Keratinocyte (primary cell): ENCODE results near the gene FANK1. TPM values are rescaled to one million over a fixed set of nuclear protein-coding genes. Genes with fewer than 3 reads are reported as not detected.

Source experiments
- DNase-seq: peaks from one replicate; pipeline ENCODE4 v3.0.0-alpha.2; 2011; ENCODE audit warnings: low read depth, missing footprints, low spot score
- FAIRE-seq: peaks from 2 replicates; lab custom pipeline; 2011; peaks lifted over from hg19 to GRCh38; lab: Jason Lieb, UNC
- H2AFZ ChIP-seq: 2 replicates; pipeline ENCODE4 v1.6.0; 2012; ENCODE audit warnings: low read length, control low read depth, inconsistent platforms; ENCODE audit not compliant: control insufficient read depth
- H3K27ac ChIP-seq: 2 replicates; pipeline ENCODE4 v1.5.1; 2011; ENCODE audit warnings: low read length; ENCODE audit not compliant: control insufficient read depth, insufficient read depth
- H3K27me3 ChIP-seq: 3 replicates; pipeline ENCODE4 v1.6.0; 2011; ENCODE audit warnings: low read length; ENCODE audit not compliant: control insufficient read depth, insufficient read depth; ENCODE audit errors: extremely low read depth
- H3K36me3 ChIP-seq, 2 experiments: 2 replicates in 1 of 2; 3 replicates in 1 of 2; pipeline ENCODE4 v1.5.1; 2011; ENCODE audit warnings: low read length in 2 of 2, mild to moderate bottlenecking in 1 of 2; ENCODE audit not compliant: control insufficient read depth in 2 of 2, insufficient read depth in 2 of 2; ENCODE audit errors: extremely low read depth in 1 of 2
- H3K4me1 ChIP-seq: 3 replicates; pipeline ENCODE4 v1.5.1; 2011; ENCODE audit warnings: low read length; ENCODE audit not compliant: control insufficient read depth, insufficient read depth; ENCODE audit errors: extremely low read depth
- H3K4me2 ChIP-seq: 3 replicates; pipeline ENCODE4 v1.6.0; 2011; ENCODE audit warnings: low read depth, low read length; ENCODE audit not compliant: control insufficient read depth, insufficient read depth; ENCODE audit errors: extremely low read depth
- H3K4me3 ChIP-seq, 3 experiments: fragments of 200-600 bp in 1 of 3; sonication (generic) in 1 of 3; 2 replicates in 2 of 3; 3 replicates in 1 of 3; pipeline ENCODE4 v1.5.1; 2011 to 2016; ENCODE audit warnings: low read length in 3 of 3, mild to moderate bottlenecking in 3 of 3, control low read depth in 2 of 3, inconsistent platforms in 1 of 3, low read depth in 1 of 3, mixed read lengths in 1 of 3, mixed run types in 1 of 3, moderate library complexity in 1 of 3; ENCODE audit not compliant: control insufficient read depth in 2 of 3, insufficient read depth in 2 of 3; ENCODE audit errors: extremely low read depth in 1 of 3
- H3K79me2 ChIP-seq: 2 replicates; pipeline ENCODE4 v1.6.0; 2012; ENCODE audit warnings: low read length; ENCODE audit not compliant: control insufficient read depth, insufficient read depth
- H3K9ac ChIP-seq: 3 replicates; pipeline ENCODE4 v1.6.0; 2011; ENCODE audit warnings: low read length; ENCODE audit not compliant: control insufficient read depth, insufficient read depth; ENCODE audit errors: extremely low read depth
- H3K9me1 ChIP-seq: 3 replicates; pipeline ENCODE4 v1.6.0; 2011; ENCODE audit warnings: low read length; ENCODE audit not compliant: control insufficient read depth, insufficient read depth; ENCODE audit errors: extremely low read depth
- H3K9me3 ChIP-seq: 2 replicates; pipeline ENCODE4 v1.5.1; 2012; ENCODE audit warnings: low read depth, low read length; ENCODE audit not compliant: control insufficient read depth
- H4K20me1 ChIP-seq: 3 replicates; pipeline ENCODE4 v1.6.0; 2011; ENCODE audit warnings: low read length; ENCODE audit not compliant: control insufficient read depth, insufficient read depth; ENCODE audit errors: extremely low read depth
- EZH2 ChIP-seq: IDR thresholded peaks from one replicate; pipeline ENCODE4 v1.6.1; 2012; ENCODE audit warnings: inconsistent platforms, mild to moderate bottlenecking, low read length, moderate library complexity
- dilution Hi-C: fragments of 300-500 bp; cut with MboI; formaldehyde crosslinking; loops from one replicate; pipeline ENCODE4 v1.7.0; 2020; ENCODE audit warnings: low sequenced_read_pairs; ENCODE audit not compliant: extremely low pct_ligation_motif_present
- polyA plus RNA-seq, 5 experiments: library from polyadenylated mRNA; depleted of rRNA in 3 of 5; stranded (reverse) in 3 of 5; stranded (forward) in 1 of 5; unstranded in 1 of 5; fragments of >200 nt; gene quantifications; 1 replicate in 1 of 5; 2 replicates in 3 of 5; 3 replicates in 1 of 5; pipeline versions ENCODE4 v1.2.1 to v1.2.3, GENCODE V29; 2011 to 2012; ENCODE audit warnings: missing spikeins in 2 of 5, low read depth in 1 of 5, low replicate concordance in 1 of 5
- TF ChIP-seq, protein P1 (sequence below), 3 experiments: IDR thresholded peaks in 1 of 3; conservative IDR thresholded peaks in 1 of 3; optimal IDR thresholded peaks in 1 of 3; 2 replicates in 2 of 3; 3 replicates in 1 of 3; pipeline versions ENCODE3 to v1.5.1; 2011; ENCODE audit warnings: low read length in 3 of 3, mild to moderate bottlenecking in 3 of 3, moderate library complexity in 2 of 3, control low read depth in 1 of 3, inconsistent platforms in 1 of 3; ENCODE audit not compliant: insufficient read depth in 2 of 3; ENCODE audit errors: extremely low read depth in 1 of 3

The FANK1 gene
- polyA plus RNA-seq, 1 donor (not counting 4 experiments of a cell fraction or from before 2014, with no cell fraction given), result 13.4 TPM

DNA sequence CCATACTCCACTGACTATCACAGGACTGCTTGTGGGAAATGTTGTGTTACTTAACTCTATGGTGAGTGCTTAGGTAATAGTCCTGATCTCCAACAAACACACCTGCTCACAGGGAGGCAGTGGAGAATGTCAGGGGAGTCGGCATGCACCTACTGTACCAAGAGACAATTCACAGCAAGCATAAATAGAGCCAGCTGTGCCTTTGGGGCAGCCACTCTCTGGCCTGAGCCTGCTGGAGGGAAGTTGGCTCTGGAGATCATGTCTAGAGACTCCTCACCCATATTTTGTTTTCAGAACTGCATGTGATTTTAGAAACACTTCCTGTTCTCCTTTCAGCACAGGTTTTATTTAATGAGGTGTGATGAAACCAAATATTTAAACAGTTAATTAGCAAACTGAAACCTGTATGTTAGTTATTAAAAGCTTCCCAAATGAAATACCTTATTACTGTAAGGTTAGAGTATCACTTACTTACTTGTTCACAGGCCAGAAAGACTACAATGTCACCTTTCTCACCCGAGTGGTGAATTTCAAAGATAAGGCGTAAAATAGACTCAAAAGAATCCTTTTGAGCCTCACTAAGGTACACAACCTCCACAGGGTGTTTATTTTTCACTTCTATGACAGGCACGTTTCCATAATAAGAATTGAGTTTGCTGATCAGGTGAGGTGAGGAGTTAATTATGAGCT is 37.1 kb upstream of the FANK1 start:
- Histone ChIP-seq H3K4me1 (no peaks in the 10 kb centered on the region), H3K27me3 (no peaks in the 10 kb centered on the region), H3K79me2 (no peaks in the 10 kb centered on the region), H2AFZ (no peak overlapping the region), H3K4me3 (no peak overlapping the region), H3K9me3 (no peaks in the 10 kb centered on the region), H4K20me1 (no peaks in the 10 kb centered on the region), H3K36me3 (peaks cover 7 to 20% of the 10 kb centered on the region in 2 experiments), H3K9me1 (no peaks in the 10 kb centered on the region), H3K9ac (no peak overlapping the region), H3K27ac (no peak overlapping the region), H3K4me2 (no peak overlapping the region)
- FAIRE-seq (no peak), DNase-seq (no peak)
- dilution Hi-C loops, result no loop called here
- TF ChIP-seq, protein P1, sequence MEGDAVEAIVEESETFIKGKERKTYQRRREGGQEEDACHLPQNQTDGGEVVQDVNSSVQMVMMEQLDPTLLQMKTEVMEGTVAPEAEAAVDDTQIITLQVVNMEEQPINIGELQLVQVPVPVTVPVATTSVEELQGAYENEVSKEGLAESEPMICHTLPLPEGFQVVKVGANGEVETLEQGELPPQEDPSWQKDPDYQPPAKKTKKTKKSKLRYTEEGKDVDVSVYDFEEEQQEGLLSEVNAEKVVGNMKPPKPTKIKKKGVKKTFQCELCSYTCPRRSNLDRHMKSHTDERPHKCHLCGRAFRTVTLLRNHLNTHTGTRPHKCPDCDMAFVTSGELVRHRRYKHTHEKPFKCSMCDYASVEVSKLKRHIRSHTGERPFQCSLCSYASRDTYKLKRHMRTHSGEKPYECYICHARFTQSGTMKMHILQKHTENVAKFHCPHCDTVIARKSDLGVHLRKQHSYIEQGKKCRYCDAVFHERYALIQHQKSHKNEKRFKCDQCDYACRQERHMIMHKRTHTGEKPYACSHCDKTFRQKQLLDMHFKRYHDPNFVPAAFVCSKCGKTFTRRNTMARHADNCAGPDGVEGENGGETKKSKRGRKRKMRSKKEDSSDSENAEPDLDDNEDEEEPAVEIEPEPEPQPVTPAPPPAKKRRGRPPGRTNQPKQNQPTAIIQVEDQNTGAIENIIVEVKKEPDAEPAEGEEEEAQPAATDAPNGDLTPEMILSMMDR (optimal IDR thresholded peaks at IDR 0.05 in 1 of 3, IDR thresholded peaks at IDR 0.05 in 1 of 3, conservative IDR thresholded peaks at IDR 0.05 in 1 of 3; ENCODE audit: extremely low read depth in 1 of 3, insufficient read depth in 2 of 3, low read length in 3 of 3), result no peak
- TF ChIP-seq EZH2, result no peak

DNA sequence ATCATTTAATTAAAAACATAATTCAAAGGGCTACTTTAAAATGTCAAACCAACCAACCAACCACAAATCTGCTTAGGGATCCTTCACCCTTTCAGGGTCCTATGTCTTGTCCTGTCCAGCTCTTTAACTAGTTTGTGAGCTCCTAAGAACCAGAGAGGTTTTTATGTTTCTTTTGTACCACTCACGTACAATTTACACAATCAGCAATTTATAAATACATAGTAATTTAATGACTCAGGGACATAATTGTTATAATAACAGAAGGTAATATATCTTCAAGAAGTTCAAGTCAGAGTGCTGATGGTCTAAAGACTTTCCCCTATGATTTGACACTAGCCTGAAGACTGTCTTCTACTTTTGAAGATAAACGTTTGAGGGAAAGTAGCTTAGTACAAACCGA is 31.2 kb upstream of the FANK1 start:
- dilution Hi-C loops, result no loop called here

More for the DNA sequence above, 31.2 kb upstream of the FANK1 start:
- Histone ChIP-seq H3K9me1 (no peaks in the 10 kb centered on the region), H3K9ac (no peak overlapping the region), H2AFZ (no peak overlapping the region), H3K27ac (no peak overlapping the region), H3K4me2 (no peak overlapping the region), H3K4me3 (no peak overlapping the region), H3K9me3 (no peaks in the 10 kb centered on the region), H3K27me3 (no peaks in the 10 kb centered on the region), H4K20me1 (no peaks in the 10 kb centered on the region), H3K4me1 (peaks cover 18% of the 10 kb centered on the region), H3K79me2 (no peaks in the 10 kb centered on the region), H3K36me3 (peaks cover 16 to 17% of the 10 kb centered on the region in 2 experiments)
- TF ChIP-seq EZH2, result no peak
- TF ChIP-seq, protein P1 (optimal IDR thresholded peaks at IDR 0.05 in 1 of 3, IDR thresholded peaks at IDR 0.05 in 1 of 3, conservative IDR thresholded peaks at IDR 0.05 in 1 of 3; ENCODE audit: extremely low read depth in 1 of 3, insufficient read depth in 2 of 3, low read length in 3 of 3), result no peak
- DNase-seq, result no peak
- FAIRE-seq, result no peak
